Activated CD4-positive, CD25-positive, alpha-beta regulatory T cell (primary cell): ENCODE results near the gene LIX1L.
"Not testable (repeated sequence)": the region's sequence is repeated elsewhere in the genome, so short reads cannot be mapped to it uniquely, and the experiment has no call there.

ENCODE experiments used
- DNase-seq, 4 experiments: peaks; one replicate each; lab custom pipeline; 2025; lab: John Stamatoyannopoulos, UW

The LIX1L gene

GRCh38 chr1:145936247-145936646 is 21.6 kb downstream of the LIX1L start:
- no peak for DNase-seq

GRCh38 chr1:145935708-145936107 is 22.1 kb downstream of the LIX1L start:
- DNase-seq: no peak

GRCh38 chr1:145932522-145933009 is 25.3 kb downstream of the LIX1L start:
- not testable (repeated sequence) for DNase-seq

GRCh38 chr1:145927916-145928643 is 29.7 kb downstream of the LIX1L start:
- DNase-seq: no peak

GRCh38 chr1:145927063-145927886 is 30.5 kb downstream of the LIX1L start, which contains the start of gene RBM8A:
TSS of gene RBM8A (minus strand) at chr1:145927484. CDS start at chr1:145927426, 58 bp downstream.
- DNase-seq: peak; percentile 77 to 85 (median 84)

- peak in 2 of 4 experiments; percentile 36 to 41 for DNase-seq
These were observed 31.1 kb downstream of the LIX1L start for GRCh38 chr1:145926686-145927062.

GRCh38 chr1:145922266-145922665 is 35.6 kb downstream of the LIX1L start:
- DNase-seq: no peak

- not testable (repeated sequence) for DNase-seq
These were observed 37.5 kb downstream of the LIX1L start for GRCh38 chr1:145920297-145920696.

- DNase-seq: no peak
These were observed 38.6 kb downstream of the LIX1L start for GRCh38 chr1:145918992-145919939.

- DNase-seq: peak; percentile 89 to 93 (median 93)
These were observed 39.4 kb downstream of the LIX1L start, which contains the start of gene PEX11B for GRCh38 chr1:145918144-145918991. TSS of gene PEX11B (minus strand) at chr1:145918717. CDS start at chr1:145918688, 29 bp downstream.

GRCh38 chr1:145917595-145917994 is 40.2 kb downstream of the LIX1L start:
- DNase-seq: no peak

- DNase-seq: no peak
These were observed 41.1 kb downstream of the LIX1L start for GRCh38 chr1:145916745-145917144.

- DNase-seq: no peak
These were observed 45.6 kb downstream of the LIX1L start for GRCh38 chr1:145912128-145912641.

- DNase-seq: no peak
These were observed 49.2 kb downstream of the LIX1L start for GRCh38 chr1:145908653-145909052.

GRCh38 chr1:145906954-145907753 is 50.7 kb downstream of the LIX1L start:
- no peak for DNase-seq

- DNase-seq: no peak
These were observed 56.4 kb downstream of the LIX1L start for GRCh38 chr1:145901312-145902021.

- no peak for DNase-seq
These were observed 59.1 kb downstream of the LIX1L start for GRCh38 chr1:145898756-145899155.

GRCh38 chr1:145897969-145898368 is 59.8 kb downstream of the LIX1L start:
- DNase-seq: no peak

GRCh38 chr1:145895471-145895870 is 62.3 kb downstream of the LIX1L start:
- no peak for DNase-seq
